ENCODE measurements around the gene SDR42E2. TPM values are rescaled to one million over a fixed set of nuclear protein-coding genes. Genes with fewer than 3 reads are reported as not detected.

SDR42E2 gene
- total RNA-seq, 2 experiments from 2014 or later = 0.29 TPM; not detected in 1

- no peak for TF ChIP-seq EZH2phosphoT487 (IDR thresholded peaks at IDR 0.05; ENCODE audit: borderline replicate concordance, low read depth, low read length)
- TF ChIP-seq, protein P1, sequence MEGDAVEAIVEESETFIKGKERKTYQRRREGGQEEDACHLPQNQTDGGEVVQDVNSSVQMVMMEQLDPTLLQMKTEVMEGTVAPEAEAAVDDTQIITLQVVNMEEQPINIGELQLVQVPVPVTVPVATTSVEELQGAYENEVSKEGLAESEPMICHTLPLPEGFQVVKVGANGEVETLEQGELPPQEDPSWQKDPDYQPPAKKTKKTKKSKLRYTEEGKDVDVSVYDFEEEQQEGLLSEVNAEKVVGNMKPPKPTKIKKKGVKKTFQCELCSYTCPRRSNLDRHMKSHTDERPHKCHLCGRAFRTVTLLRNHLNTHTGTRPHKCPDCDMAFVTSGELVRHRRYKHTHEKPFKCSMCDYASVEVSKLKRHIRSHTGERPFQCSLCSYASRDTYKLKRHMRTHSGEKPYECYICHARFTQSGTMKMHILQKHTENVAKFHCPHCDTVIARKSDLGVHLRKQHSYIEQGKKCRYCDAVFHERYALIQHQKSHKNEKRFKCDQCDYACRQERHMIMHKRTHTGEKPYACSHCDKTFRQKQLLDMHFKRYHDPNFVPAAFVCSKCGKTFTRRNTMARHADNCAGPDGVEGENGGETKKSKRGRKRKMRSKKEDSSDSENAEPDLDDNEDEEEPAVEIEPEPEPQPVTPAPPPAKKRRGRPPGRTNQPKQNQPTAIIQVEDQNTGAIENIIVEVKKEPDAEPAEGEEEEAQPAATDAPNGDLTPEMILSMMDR (conservative IDR thresholded peaks at IDR 0.05; ENCODE audit: low read length) = no peak
- intact Hi-C loops (cut with micrococcal nuclease; ENCODE audit: unreplicated experiment) = loop anchor here (5.0 kb wide), 1 partner anchor 181 kb away; the partner anchor contains the start of gene CDR2
- TSS peak; percentile 96 for BruUV-seq (replicated peaks)
- Histone ChIP-seq H3K9me3 (ENCODE audit: low read length) (no peaks in the 10 kb centered on the region), H3K36me3 (ENCODE audit: insufficient read depth, low read length) (no peaks in the 10 kb centered on the region), H3K4me3 (ENCODE audit: low read depth, low read length, poor library complexity, severe bottlenecking) (peak overlapping the region; percentile 78), H3K4me1 (ENCODE audit: insufficient read depth, low read length, poor library complexity, severe bottlenecking) (peaks cover 42% of the 10 kb centered on the region), H3K79me2 (ENCODE audit: insufficient read depth, low read depth, low read length) (no peaks in the 10 kb centered on the region), H2AFZ (ENCODE audit: low read length) (peak overlapping the region; percentile 72), H4K20me1 (ENCODE audit: insufficient read depth, low read length) (no peaks in the 10 kb centered on the region), H3K9me2 (ENCODE audit: insufficient read depth, low read length) (no peaks in the 10 kb centered on the region), H3K27ac (ENCODE audit: low read depth, low read length, poor library complexity, severe bottlenecking) (peak overlapping the region; percentile 40), H3K4me2 (ENCODE audit: low read length) (peak overlapping the region; percentile 75)
- DNase-seq (ENCODE audit: low spot score) = peak; percentile 17
- ChIA-PET POLR2A (interaction anchor here (0.5 to 1.6 kb wide), 9 partner anchors 14 to 1270 kb away, joined by 3 to 6 read pairs (median 3); partner anchors contain the start of gene EEF2K), CTCF (ENCODE audit: unreplicated experiment) (interaction anchor here (0.6 kb wide), 4 partner anchors 24 to 547 kb away, joined by 3 to 7 read pairs (median 3); no protein-coding TSS in a partner anchor)
Measured at GRCh38 chr16:22191532-22192260, 29.4 kb downstream of the SDR42E2 start.

DNA sequence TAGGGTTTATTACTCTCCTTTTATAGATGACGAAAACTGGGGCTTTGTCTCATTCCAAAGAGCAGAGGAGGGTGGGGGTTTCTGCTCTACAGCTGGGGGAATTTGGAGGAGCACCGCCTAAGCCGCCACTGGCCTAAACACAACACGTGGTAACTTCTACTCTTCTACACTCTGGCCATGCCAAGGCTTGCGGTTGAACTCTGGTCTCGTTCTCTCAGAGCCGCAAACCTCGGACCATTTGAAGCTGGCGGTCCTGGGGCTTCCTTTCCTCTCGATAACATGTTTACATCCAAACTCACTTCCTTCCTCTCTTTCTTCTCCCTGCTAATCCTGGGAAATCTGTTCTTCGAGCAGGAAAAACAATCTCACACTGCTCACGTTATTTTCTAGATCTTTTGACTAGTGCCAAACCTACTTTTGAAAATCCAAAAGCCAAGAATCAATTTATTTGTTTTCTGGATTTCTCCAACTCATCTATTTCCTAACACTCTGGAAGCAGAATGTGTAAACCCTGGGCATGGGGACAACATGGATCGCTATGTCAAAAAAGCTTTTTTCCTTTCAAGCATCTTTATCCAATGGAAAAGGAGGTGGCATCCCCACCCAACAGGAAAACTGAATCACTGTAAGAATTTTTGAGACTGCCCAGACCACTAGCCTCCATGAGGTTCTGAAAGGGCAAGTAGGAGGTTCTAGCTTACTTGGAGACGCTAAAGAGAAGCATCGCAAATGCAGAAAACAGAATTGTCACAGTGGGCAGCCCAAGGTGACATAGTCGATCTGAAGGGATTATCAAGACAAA lies 30.2 kb downstream of the SDR42E2 start:
- Histone ChIP-seq H3K9me3 (ENCODE audit: low read length) (no peaks in the 10 kb centered on the region), H3K4me3 (ENCODE audit: low read depth, low read length, poor library complexity, severe bottlenecking) (peak overlapping the region; percentile 78), H3K9me2 (ENCODE audit: insufficient read depth, low read length) (no peaks in the 10 kb centered on the region), H3K4me2 (ENCODE audit: low read length) (peak overlapping the region; percentile 75), H3K27ac (ENCODE audit: low read depth, low read length, poor library complexity, severe bottlenecking) (no peak overlapping the region), H3K36me3 (ENCODE audit: insufficient read depth, low read length) (no peaks in the 10 kb centered on the region), H2AFZ (ENCODE audit: low read length) (peak overlapping the region; percentile 72), H3K4me1 (ENCODE audit: insufficient read depth, low read length, poor library complexity, severe bottlenecking) (peaks cover 42% of the 10 kb centered on the region), H4K20me1 (ENCODE audit: insufficient read depth, low read length) (no peaks in the 10 kb centered on the region), H3K79me2 (ENCODE audit: insufficient read depth, low read depth, low read length) (no peaks in the 10 kb centered on the region)
- BruUV-seq (replicated peaks) = no TSS peak
- ChIA-PET POLR2A (interaction anchor here (0.7 to 1.6 kb wide), 2 partner anchors 14 to 106 kb away, joined by 3 to 5 read pairs; partner anchors contain the start of gene EEF2K), CTCF (ENCODE audit: unreplicated experiment) (no interaction called here)
- peak; percentile 35 for DNase-seq (ENCODE audit: low spot score)
- no peak for TF ChIP-seq EZH2phosphoT487 (IDR thresholded peaks at IDR 0.05; ENCODE audit: borderline replicate concordance, low read depth, low read length)
- TF ChIP-seq, protein P1 (conservative IDR thresholded peaks at IDR 0.05; ENCODE audit: low read length) = no peak
- intact Hi-C loops (cut with micrococcal nuclease; ENCODE audit: unreplicated experiment) = loop anchor here (5.0 kb wide), 1 partner anchor 180 kb away; the partner anchor contains the start of gene CDR2
